GM12801 (cell line): ENCODE measurements around the gene DCXR.

Experiments used
- TF ChIP-seq, protein P1 (sequence below): IDR thresholded peaks from one replicate; pipeline ENCODE4 v1.5.1; 2011; ENCODE audit warnings: control low read depth; ENCODE audit not compliant: insufficient read length; ENCODE audit errors: extremely low read depth

Gene DCXR

DNA sequence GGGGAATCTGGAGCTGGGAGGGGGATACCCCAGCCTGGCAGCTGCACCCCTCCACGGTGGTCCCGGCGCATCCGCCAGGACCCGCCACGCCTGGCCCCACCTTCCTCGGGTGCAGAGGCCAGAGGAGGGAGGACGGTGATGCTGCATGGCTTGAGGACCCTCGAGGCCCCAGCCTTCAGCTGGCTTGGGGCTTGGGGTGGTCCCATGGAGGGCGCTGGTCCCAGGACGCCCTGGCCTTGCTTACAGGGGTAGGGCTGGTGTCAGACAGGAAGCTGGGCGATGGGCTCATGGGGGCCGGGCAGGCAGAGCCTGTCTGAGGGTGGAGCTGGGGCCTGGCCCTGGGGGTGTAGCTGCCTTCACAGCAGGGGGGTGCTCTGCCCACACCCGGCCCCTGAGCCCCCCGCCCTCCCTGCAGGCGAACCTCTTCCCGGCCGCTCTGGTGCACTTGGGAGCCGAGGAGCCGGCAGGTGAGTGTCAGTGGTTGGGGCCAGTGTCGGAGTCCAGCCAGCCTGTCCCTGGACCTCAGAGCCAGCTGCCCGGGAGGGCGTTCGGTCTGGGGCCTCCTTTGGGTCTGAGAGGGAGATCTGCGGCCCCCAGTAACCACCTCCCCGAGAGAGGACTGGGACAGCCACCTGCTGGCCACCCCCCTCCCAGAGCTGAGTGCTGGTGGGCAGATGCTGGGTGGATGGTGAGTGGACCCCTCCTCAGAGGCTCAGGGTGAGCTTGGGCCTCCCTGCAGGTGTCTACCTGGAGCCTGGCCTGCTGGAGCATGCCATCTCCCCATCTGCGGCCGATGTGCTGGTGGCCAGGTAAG, 21.2 kb downstream of the DCXR start:
- TF ChIP-seq, protein P1, sequence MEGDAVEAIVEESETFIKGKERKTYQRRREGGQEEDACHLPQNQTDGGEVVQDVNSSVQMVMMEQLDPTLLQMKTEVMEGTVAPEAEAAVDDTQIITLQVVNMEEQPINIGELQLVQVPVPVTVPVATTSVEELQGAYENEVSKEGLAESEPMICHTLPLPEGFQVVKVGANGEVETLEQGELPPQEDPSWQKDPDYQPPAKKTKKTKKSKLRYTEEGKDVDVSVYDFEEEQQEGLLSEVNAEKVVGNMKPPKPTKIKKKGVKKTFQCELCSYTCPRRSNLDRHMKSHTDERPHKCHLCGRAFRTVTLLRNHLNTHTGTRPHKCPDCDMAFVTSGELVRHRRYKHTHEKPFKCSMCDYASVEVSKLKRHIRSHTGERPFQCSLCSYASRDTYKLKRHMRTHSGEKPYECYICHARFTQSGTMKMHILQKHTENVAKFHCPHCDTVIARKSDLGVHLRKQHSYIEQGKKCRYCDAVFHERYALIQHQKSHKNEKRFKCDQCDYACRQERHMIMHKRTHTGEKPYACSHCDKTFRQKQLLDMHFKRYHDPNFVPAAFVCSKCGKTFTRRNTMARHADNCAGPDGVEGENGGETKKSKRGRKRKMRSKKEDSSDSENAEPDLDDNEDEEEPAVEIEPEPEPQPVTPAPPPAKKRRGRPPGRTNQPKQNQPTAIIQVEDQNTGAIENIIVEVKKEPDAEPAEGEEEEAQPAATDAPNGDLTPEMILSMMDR, result no peak

DNA sequence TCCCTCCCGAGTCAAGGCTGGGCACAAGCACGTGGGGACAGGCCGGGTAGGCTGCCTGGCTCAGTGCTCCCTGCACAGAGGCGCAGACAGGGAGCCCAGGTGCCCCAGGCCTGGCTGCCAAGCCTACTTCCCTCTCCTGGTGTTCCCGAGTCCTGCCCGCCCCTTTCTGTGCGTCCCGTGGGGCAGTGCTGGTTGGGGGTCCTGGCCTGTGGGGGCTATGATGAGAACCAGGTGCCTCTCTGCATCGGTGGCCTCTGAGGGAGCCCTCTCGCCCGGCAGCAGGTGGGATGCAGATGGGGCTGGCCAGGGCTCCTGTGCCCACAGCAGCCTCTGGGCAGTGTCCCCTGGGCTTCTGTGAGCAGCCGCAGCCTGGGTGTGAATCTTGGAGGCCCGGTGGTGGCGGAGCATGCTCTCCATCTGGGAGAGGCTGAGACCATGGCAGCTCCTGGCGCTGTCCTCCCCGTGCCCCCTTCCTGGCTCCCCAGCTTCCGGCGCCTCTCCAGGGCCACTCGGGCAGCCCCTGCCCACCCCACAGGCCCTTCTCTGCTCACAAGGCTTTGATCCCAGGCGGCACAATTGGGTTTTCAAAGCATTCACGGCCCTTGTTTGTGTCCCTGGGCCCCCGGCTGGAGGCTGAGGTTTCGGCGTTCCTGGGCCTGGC, 22.1 kb downstream of the DCXR start:
- TF ChIP-seq, protein P1, result no peak

DNA sequence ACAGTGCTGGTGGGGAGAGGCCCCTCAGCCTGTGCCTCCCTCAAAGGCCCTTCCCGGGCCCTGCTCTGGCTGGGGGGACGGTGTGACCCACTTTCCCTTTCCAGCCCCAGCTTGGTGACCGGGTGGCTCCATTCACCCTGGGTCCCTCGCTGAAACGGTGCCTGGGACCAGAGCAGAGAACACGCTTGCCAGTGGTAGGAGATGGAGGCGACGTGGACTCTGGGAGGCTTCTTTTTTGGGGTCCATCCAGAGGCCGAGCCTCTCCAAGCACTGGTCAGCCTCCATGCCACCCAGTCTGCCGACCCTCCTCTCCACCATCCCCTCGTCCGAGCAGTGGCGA, 22.6 kb downstream of the DCXR start:
- TF ChIP-seq, protein P1, result no peak

DNA sequence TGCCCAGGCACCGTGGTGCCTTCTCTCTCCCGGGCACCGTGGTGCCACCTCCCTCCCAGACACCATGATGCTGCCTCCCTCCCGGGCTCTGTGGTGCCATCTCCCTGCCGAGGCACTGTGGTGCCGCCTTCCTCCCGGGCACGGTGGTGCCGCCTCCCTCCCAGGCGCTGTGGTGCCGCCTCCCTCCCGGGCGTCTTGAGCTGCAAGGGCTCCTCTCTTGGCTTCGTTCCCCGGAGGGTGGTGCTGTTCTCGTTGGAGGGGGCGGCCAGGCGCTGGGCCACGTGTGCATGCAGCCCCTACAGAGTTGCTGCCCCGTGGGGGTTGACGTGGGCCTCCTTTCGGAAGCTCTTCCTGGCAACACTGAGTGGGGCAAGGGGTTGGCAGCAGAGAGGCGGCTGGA, 23.1 kb downstream of the DCXR start:
- TF ChIP-seq, protein P1, result no peak

DNA sequence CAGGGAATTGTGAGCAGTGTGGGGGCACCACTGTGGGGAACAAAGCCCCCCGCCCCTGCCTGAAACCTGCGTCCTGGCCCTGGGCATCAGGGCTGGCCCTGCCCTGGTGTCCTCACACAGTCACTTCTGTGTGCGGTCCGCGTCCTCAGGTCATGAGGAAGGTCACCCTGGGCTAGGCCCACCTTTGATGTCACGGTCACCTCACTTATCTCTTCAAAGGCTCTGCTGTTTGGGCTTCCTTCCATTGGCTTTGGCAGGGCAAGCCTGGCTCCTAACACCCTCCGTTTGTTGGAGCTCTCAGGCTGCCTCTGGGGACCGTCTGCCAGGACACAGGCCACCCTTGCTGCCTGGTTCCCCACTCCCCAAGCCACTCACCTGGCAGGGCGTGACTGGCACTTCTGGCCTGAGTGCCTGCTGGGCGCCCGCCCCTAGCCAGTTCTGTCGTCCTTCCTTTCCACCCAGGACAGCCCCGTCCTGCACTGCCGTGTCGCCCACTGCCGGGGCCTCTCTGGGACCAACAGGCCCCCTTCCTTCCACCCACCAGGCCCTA, 23.6 kb downstream of the DCXR start:
- TF ChIP-seq, protein P1, result no peak

DNA sequence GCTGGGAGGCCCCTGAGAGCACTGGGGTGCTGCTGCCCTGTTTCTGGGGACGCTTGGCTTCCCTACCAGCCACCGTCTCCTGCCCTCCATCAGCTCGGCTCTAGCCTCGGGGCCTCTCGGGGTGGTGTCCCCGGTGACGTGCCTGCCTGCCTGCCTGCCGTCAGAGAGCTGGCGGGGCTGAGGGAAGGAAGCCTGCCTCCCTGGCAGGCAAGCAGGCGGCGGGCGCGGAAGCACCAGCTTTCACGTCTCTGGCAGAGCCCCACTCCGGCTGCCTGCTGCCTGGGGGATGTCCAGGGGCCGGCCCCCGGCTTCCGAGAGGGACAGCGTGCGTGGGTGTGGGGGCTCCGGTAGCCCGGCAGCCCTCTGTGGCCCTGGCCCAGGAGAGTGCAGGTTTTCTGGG, 24.2 kb downstream of the DCXR start:
- TF ChIP-seq, protein P1, result no peak

DNA sequence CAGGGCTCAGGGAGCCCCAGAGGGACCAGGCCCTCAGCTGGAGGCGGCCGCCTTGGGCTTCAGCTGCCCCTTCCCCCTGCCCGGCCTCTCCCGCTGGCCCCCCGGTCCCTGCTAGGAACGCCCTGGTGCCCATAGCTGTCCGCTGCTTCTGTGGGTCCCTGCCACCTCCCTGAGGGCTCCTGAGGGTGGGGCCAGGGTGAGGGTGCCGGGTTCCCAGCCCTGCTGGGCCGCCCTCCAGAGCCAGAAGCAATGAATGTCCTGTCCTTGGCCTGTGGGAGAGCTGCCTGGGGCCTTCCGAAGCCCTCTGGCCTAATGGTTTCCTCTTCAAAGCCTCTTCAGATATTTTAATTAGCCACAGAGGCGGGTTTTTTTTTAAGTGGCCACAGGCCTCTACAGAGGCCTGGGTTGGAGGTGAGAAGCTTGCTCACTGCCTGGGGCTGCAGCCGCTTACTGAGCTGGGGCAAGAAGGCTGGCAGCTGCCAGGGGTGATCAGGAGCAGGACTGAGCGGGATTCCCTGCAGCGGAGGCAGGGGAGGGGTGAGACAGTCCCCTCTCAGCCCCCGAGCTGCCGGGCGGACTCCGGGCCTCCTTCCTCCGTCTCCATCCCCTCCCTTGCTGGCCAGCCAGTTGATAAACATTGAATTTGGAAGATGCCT, 24.7 kb downstream of the DCXR start:
- TF ChIP-seq, protein P1, result no peak
